Gastroesophageal sphincter (tissue), 3 donors: Measurements from ENCODE around the gene PCYT1A.

Experiments used
- CTCF ChIP-seq, 4 experiments: fragments of 200-600 bp in 2 of 4; fragments of 450-650 bp in 2 of 4; sonication (generic) in 1 of 4; IDR thresholded peaks; one replicate each; pipeline ENCODE4 v1.5.1; 2017 to 2019; ENCODE audit warnings: antibody characterized with exemption in 4 of 4, mild to moderate bottlenecking in 2 of 4, moderate library complexity in 2 of 4
- EP300 ChIP-seq: sonication (generic); formaldehyde crosslinking; IDR thresholded peaks from one replicate; pipeline ENCODE4 v1.6.1; 2017; ENCODE audit warnings: antibody characterized with exemption, mild to moderate bottlenecking
- POLR2A ChIP-seq, 2 donors: fragments of 450-650 bp; IDR thresholded peaks; one replicate each; pipeline ENCODE4 v1.6.1; 2017; ENCODE audit warnings: antibody characterized with exemption in 2 of 2, mild to moderate bottlenecking in 2 of 2, moderate library complexity in 1 of 2

- no peak for TF ChIP-seq CTCF (IDR thresholded peaks at IDR 0.05)
- no peak for TF ChIP-seq POLR2A (IDR thresholded peaks at IDR 0.05)
- TF ChIP-seq EP300, result no peak
Observed at GRCh38 chr3:196334982-196335381, 47.5 kb upstream of the PCYT1A start.
